AG04449 (cell line): ENCODE results near the gene ATN1.
A peak's percentile ranks its signal among the peaks of the same experiment; 100 is the strongest.

Source experiments
- CTCF ChIA-PET: fragments of 350-600 bp; formaldehyde crosslinking; extraction: SDS; loops from one replicate; lab custom pipeline; 2021; ENCODE audit warnings: antibody characterized with exemption; lab: Yijun Ruan, JAX
- POLR2A ChIA-PET: fragments of 400-600, 350-600 bp; formaldehyde crosslinking; extraction: SDS; loops from one replicate; lab custom pipeline; 2020; ENCODE audit warnings: antibody characterized with exemption, inconsistent platforms; lab: Yijun Ruan, JAX
- DNase-seq: peaks from one replicate; pipeline ENCODE4 v3.0.0-alpha.2; 2010; ENCODE audit warnings: low read depth, low spot score
- H3K4me3 ChIP-seq: 2 replicates; pipeline ENCODE4 v1.5.1; 2011; ENCODE audit warnings: low read depth, mild to moderate bottlenecking, control low read depth, low read length
- TF ChIP-seq, protein P1 (sequence below): IDR thresholded peaks from one replicate; pipeline ENCODE4 v1.5.1; 2011; ENCODE audit warnings: mild to moderate bottlenecking, moderate library complexity, low read length, control low read depth, inconsistent platforms; ENCODE audit not compliant: insufficient read depth; ENCODE audit errors: missing control alignments

The ATN1 gene

DNA sequence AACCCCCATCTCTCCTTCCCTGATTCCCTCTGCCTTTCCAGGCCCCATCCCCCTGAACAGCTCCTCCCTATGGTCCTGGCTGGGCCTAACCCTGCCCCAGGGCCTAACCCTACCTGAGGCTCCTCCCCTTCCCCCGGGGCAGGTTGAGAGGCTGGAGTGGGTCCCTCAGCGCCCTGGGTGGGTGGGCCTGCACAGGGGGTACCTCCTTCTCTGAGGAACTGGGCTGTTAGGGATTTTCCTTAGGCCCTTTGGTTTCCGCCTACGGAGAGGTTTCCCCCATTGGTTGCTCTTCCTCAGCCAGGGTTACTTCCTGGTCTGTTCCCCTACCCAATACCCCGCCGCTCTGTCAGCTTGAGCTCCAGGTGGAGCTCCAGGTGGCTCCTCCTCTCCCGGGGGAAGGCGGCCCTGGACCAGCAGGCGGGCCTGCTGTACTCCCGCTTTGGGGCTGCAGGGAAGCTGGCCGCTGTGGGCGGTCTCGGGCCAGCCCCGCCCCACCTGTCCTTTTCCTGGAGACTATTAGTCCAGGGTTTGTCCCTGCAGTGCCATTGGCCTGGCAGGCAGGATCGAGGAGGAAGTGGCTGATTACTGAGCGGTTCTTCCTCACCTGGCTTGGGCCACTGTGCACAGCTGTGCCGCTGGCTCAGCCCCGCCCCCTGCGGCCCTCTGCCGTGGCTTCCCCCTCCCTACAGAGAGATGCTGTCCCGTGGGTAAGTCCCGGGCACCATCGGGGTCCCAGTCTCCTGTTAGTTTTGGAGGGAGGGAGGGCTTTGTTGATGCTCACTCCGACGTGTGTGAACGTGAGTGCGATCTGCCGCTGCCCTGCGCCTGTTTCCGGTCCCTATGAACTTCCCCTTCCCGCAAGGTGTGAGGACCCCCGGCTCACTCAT lies 18.5 kb downstream of the ATN1 start:
- TF ChIP-seq, protein P1, sequence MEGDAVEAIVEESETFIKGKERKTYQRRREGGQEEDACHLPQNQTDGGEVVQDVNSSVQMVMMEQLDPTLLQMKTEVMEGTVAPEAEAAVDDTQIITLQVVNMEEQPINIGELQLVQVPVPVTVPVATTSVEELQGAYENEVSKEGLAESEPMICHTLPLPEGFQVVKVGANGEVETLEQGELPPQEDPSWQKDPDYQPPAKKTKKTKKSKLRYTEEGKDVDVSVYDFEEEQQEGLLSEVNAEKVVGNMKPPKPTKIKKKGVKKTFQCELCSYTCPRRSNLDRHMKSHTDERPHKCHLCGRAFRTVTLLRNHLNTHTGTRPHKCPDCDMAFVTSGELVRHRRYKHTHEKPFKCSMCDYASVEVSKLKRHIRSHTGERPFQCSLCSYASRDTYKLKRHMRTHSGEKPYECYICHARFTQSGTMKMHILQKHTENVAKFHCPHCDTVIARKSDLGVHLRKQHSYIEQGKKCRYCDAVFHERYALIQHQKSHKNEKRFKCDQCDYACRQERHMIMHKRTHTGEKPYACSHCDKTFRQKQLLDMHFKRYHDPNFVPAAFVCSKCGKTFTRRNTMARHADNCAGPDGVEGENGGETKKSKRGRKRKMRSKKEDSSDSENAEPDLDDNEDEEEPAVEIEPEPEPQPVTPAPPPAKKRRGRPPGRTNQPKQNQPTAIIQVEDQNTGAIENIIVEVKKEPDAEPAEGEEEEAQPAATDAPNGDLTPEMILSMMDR, result no peak
- DNase-seq, result no peak

DNA sequence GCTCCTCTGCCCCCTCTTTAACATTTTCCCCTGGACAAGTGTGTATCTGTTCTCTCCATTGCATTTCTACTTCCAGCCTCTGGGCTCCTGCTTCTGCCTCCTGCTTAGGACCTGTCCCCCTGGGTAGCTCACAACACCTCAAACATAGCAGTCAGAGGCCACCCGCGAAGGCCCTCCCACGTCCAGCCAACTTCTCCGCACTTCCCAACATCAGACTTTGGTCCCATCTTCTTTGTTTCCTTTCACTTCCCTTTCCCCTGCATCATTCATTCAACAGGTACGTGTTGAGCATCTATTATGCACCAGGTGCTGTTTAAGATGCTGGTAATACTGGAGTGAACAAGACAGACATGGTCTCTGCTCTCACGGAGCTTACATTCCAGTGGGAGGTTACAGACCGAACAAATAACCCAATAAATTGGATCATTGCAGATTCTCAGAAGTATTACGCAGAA lies 19.2 kb downstream of the ATN1 start:
- TF ChIP-seq, protein P1, result no peak
- ChIA-PET CTCF (interaction anchor here (1.8 to 11.4 kb wide), 5 partner anchors 9 to 198 kb away, joined by 11 to 226 read pairs (median 56); partner anchors contain the start of gene C1RL), POLR2A (interaction anchor here (0.6 to 4.7 kb wide), 2 partner anchors 22 to 30 kb away, joined by 3 to 46 read pairs; no protein-coding TSS in a partner anchor)
- H3K4me3 ChIP-seq, result no peak overlapping the region
- DNase-seq, result no peak

More for the DNA sequence above, 18.5 kb downstream of the ATN1 start:
- POLR2A ChIA-PET, result interaction anchor here (0.6 to 4.7 kb wide), 4 partner anchors 17 to 163 kb away, joined by 3 to 46 read pairs (median 11); partner anchors contain the start of gene C1RL
- H3K4me3 ChIP-seq, result no peak overlapping the region
- CTCF ChIA-PET, result interaction anchor here (0.8 to 11.4 kb wide), 15 partner anchors 8 to 199 kb away, joined by 3 to 226 read pairs (median 7); partner anchors contain the start of genes C1R, C1RL and SPSB2

DNA sequence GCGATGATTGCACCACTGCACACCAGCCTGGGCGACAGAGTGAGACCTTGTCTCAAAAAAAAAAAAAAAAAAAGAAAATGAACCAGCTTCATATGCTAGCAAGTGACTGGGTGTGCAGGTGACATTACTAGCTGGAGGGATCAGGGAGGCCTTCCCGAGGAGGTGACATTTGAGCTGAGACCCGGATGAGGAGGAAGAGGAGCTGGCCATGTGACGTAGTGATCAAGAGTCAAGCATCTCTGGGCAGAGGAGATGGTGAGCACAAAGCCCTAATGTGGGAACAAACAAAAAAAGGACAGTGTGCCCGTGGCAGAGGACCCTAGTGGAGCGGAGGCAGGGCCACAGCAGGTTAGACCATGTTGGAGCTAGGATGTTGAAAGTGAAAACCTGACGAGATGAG lies 19.9 kb downstream of the ATN1 start:
- CTCF ChIA-PET, result interaction anchor here (0.9 to 11.4 kb wide), 7 partner anchors 9 to 695 kb away, joined by 3 to 226 read pairs (median 15); partner anchors contain the start of gene C1RL
- TF ChIP-seq, protein P1, result no peak
- H3K4me3 ChIP-seq, result no peak overlapping the region
- DNase-seq, result no peak
- POLR2A ChIA-PET, result interaction anchor here (0.6 kb wide), 1 partner anchor 14 kb away, joined by 3 read pairs; no protein-coding TSS in a partner anchor

DNA sequence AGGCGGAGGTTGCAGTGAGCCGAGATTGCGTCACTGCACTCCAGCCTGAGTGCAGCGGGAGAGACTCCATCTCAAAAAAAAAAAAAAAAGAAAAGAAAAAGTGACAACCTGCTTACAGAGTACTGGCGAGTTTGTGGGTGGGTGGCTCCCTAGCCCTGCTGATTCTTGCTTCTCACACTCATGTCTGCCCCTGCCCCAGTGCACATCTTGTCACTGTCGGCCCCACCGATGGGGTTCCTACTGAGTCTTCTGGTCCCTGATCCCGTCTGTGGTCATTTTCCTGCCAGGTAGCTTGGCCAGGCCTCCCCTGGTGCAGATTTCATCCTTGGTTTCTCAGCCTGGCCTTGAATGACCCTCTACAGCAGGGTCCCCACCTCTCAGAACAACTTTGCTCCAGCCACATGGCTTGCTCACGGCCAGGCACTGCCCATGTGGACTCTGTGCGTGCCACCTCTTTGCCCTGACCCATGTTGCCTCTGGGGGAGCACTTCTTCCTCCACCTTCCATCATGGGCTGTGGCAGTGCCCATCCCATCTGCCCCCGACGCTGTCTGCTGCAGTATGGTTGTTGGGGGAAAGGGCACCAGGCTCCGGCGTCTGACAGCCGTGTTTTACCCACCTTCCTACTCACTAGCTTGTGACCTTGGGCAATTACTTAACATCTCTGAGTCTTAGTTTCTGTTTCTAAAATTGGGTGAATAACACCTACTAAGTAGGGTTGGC lies 21.3 kb downstream of the ATN1 start:
- no peak overlapping the region for H3K4me3 ChIP-seq
- TF ChIP-seq, protein P1, result no peak
- no peak for DNase-seq
- ChIA-PET CTCF (interaction anchor here (0.8 to 11.4 kb wide), 11 partner anchors 10 to 164 kb away, joined by 3 to 226 read pairs (median 4); partner anchors contain the start of genes C1RL and LPCAT3), POLR2A (interaction anchor here (0.7 kb wide), 1 partner anchor 11 kb away, joined by 3 read pairs; no protein-coding TSS in a partner anchor)

DNA sequence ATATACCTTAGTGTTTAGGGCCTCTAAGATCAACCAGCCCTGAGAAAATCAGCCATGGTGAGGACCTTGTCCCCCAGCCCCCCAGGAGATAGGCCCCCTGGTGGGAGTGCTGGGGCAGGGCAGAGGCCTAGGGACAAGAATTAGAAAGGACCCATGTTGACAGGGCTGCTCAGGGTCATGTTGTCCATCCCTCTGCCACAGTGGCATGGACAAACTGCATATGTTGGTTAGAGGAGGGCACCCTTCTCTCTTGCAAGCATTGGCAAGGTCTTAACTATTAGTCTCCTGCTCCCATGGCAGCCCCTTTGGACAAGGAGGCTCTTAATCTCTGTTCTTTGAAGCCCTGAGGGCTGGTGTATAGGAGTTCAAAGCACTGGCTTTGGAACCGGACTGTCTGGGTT lies 22.6 kb downstream of the ATN1 start:
- TF ChIP-seq, protein P1, result peak; percentile 1
- DNase-seq, result no peak
- CTCF ChIA-PET, result interaction anchor here (1.2 to 11.4 kb wide), 3 partner anchors 10 to 67 kb away, joined by 6 to 226 read pairs (median 6); partner anchors contain the start of gene LPCAT3
- H3K4me3 ChIP-seq, result no peak overlapping the region
- POLR2A ChIA-PET, result no interaction called here
